COLO668 (cell line): ENCODE results near the gene AOC2.
A peak's percentile ranks its signal among the peaks of the same experiment; 100 is the strongest.
"Not testable (repeated sequence)": the region's sequence is repeated elsewhere in the genome, so short reads cannot be mapped to it uniquely, and the experiment has no call there.

ENCODE experiments used
- DNase-seq: peaks from one replicate; lab custom pipeline; 2025; ENCODE audit not compliant: unreplicated experiment; lab: John Stamatoyannopoulos, UW

Gene AOC2

DNA sequence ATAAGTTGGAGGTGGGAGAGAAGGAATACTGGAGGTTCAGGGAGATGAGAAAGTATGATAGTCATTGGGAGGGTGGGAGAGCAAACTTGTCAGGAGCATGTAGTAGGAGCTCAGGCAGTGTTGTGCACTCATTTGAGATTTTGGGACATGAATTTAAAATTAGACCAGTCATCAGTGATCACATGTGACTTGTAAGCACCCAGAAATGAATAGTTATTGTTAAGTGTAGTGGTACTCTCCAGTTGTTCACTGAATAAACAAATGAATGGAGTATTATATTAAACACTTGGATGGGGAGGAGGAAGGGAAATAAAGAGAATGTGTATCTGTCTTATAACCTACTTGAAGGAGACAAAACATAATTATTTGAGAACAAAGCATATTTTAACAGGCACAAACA is 13.4 kb upstream of the AOC2 start:
- DNase-seq = no peak

DNA sequence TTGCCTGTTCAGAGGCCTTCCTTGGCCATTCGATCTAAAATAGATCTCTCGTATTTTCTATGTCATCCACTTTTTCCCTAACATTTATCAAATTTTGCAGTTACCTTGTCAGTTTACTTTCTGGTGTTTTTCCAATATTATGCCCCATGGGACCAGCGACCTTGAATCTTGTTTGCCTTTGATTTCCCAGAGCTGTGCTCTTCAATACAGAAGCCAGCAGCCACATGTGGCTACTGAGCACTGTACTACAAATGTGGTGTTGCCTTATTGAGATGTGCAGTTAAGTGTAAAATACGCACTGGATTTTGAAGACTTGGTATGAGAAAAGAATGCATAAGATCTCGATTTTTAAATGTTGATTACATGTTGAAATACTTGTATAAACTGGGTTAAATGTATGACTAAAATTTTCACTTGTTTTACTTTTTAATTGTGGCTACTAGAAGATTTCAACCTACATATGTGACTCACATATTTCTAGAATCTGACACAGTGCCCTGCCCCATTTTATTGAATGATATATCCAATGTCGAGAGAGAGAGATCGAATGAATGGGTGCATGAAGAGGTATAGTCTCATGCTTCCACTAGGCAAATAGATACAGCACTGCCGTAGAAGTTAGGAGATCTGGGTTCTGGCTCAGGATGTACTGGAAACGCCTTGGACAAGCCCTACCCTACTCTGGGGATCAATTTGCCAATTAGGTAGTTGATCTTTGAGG is 12.0 kb upstream of the AOC2 start:
- DNase-seq = no peak

DNA sequence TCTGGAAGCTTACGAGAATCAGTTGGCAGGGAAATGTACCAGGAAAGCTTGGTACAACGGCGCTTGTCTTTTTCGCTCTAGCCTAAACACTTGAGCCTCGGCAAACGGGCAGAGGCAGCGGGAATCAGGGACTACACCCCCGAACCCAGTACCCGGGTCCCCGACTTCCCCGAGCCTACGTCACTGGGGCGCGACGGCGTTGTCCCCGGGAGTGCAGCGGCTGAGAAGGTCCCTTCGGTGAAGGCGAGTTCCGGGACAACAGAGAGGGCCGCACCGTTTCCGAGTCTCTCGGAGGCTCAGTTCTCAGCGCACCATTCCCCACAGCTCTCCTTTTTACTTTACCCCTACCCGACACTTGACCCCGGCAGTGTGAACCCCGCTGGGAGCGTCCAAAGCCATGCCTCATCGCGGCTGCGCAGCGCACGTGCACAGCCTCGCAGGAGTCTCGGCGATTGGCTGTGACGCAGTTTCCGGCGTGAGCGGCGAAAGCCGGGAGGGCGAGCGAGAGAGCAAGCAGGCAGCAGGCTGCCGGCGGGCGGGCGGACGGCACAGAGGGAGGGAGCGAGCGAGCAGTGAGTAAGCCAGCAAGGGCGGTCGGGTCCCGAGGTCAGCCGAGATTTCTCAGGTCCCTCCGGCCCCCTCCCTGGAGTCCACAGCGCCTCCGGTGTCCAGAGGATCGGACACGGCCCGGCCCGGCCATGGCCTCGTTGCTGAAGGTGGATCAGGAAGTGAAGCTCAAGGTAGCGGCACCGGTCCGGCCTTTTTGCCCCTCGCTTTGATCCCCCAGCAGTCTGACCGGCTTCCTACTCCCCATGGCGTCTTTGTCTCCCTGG is 11.2 kb upstream of the AOC2 start, which contains the start of gene PSME3:
Gene PSME3, plus strand, starts transcription at position 464 of the 833 bp plus-strand sequence. Its CDS starts 235 bp downstream, at position 699.
- peak; percentile 83 for DNase-seq

DNA sequence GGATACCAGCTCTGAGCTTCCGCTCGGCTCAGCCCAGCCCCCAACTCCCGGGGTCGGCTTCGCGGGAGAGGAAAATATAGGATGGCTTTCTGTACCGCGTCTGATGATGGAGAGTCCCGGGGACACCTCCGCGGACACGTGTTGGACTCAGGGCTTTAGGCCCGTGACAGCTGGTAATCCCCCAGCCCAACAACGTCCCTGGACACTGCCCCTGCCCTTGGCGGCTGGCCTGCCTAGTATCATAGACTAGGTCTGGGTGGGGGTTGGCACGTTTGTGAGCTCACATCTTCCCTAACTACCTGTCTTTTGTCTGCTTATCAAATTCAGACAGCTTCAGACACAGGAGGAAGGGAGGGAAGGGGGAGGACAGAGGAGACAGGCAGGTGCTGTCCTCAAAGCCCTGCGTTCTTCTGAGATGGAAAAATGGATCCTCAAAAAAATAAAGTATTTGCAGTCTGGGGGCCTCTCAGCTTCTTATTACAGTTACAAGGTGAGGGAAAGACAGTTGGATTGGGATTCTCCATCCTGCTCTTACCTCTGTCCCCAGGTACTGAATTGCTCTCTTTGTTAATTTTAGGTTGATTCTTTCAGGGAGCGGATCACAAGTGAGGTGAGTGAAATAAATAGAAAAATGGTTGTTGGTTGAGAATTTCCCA is 10.5 kb upstream of the AOC2 start:
- DNase-seq = no peak

DNA sequence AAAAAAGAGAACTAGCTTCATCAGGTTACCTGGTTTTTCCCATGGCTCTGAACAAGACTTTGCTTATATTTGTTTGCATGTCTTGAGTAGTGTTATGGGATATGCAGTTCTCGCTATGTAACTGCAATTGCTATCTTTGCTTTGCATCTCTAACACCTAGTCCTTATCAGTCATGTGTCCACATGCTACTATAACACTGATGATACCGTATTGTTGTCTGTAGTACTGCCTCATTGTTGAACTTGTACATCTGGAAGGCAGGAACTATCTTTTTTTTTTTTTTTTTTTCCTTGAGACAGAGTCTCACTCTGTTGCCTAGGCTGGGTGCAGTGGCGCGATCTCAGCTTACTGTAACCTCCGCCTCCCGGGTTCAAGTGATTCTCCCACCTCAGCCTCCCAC is 8.6 kb upstream of the AOC2 start:
- no peak for DNase-seq

DNA sequence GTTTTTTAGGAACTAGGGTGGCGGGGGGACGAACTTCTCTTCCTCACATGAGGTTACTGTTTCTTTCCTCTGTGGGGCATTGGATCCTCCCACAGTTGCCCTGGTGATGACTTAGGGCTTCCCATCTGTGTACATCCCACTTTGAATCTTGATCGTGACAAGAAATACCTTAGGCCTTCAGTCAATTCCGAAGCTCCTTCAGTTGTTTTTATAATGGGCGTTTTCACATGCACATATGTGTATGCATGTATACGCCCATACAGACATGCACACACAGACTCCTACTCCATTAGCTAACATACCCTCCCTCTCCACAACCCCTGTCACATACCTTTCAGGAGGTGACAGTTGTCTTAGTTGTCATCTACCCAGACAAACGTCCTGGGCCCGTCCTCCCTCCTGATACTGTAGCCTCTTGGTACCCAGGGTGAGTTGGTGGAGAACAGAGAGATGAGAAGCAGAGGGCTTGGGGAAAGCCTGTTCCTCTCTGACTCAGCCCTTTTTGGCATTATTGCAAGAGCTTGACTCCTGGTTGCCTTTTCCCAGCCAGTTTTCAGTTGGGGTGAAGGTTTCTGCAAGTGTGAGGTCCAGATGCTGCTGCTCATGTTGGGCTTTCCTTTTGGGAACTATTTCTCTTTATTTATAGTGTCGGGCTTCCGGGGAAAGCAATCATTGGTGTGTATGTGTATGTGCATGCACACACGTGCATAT is 2.2 kb upstream of the AOC2 start:
- DNase-seq = no peak

DNA sequence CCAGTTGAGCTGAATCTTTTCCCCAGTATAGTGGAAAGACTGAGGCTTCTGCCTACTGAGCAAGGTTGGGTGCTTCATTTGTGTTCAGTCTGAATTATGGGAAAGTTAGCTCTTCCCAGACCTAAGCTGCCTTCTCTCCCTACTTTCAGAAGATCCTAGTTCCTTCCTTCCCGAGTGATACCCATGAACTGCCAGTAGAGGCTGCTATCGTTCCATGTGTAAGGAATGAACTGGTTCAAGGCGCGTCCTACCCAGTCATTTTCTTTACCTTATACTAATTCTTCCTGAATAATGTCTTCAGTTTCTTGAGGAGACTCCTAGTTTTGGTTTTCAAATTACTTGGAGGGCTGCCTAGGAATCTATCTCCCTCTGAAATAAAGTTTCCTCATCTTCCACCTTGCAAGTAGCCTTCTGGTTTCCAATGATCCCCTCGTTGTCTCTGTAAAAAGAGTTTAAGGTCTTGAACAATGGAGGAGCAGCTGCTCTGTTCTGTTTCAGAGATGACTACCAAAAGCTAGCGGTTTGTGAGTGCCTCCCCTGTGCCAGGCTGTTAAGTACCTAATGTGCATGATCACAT is 934 bp upstream of the AOC2 start:
- DNase-seq = peak; percentile 1

DNA sequence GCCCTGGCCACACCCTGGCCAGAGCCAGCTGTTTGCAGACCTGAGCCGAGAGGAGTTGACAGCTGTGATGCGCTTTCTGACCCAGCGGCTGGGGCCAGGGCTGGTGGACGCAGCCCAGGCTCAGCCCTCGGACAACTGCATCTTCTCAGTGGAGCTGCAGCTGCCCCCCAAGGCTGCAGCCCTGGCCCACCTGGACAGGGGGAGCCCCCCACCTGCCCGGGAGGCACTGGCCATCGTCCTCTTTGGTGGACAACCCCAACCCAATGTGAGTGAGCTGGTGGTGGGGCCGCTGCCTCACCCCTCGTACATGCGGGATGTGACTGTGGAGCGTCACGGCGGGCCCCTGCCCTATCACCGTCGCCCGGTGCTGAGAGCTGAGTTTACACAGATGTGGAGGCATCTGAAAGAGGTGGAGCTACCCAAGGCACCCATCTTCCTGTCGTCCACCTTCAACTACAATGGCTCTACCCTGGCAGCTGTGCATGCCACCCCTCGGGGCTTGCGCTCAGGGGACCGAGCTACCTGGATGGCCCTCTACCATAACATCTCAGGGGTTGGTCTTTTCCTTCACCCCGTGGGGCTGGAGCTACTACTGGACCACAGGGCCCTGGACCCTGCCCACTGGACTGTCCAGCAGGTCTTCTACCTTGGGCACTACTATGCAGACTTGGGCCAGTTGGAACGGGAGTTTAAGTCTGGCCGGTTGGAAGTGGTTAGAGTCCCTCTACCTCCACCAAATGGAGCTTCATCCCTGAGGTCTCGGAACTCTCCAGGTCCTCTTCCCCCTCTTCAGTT is 578 bp downstream of the AOC2 start:
- DNase-seq = no peak

DNA sequence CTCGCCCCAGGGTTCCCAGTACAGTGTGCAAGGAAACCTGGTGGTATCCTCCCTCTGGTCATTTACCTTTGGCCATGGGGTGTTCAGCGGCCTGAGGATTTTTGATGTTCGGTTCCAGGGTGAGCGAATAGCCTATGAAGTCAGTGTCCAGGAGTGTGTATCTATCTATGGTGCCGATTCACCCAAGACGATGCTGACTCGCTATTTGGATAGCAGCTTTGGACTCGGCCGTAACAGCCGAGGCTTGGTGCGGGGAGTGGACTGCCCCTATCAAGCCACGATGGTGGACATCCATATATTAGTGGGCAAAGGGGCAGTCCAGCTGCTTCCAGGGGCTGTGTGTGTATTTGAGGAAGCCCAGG is 1.2 kb downstream of the AOC2 start:
- DNase-seq = no peak

DNA sequence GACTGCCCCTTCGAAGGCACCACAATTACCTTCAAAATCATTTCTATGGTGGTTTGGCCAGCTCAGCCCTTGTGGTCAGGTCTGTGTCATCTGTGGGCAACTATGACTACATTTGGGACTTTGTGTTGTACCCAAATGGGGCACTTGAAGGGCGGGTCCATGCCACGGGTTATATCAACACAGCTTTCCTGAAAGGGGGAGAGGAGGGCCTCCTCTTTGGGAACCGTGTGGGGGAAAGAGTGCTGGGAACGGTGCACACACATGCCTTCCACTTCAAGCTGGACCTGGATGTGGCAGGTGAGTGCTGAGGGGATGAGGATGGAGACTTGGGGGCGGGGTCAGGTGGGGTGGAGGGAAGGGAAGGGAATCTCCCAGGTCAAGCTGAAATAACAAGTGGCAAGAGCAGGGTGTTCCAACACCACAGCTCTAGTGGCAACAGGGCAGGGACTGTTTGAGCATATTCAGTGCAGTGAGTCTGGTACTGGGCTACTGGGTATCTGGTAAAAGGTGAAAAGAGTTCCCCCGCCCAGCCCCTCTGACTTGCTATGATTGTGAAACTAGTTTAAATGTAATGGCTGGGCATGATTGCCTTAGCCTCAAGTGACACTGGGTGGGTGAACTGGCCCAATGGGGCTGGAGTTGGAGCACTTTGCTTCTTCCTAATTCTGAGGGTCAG is 1.7 kb downstream of the AOC2 start:
- no peak for DNase-seq

DNA sequence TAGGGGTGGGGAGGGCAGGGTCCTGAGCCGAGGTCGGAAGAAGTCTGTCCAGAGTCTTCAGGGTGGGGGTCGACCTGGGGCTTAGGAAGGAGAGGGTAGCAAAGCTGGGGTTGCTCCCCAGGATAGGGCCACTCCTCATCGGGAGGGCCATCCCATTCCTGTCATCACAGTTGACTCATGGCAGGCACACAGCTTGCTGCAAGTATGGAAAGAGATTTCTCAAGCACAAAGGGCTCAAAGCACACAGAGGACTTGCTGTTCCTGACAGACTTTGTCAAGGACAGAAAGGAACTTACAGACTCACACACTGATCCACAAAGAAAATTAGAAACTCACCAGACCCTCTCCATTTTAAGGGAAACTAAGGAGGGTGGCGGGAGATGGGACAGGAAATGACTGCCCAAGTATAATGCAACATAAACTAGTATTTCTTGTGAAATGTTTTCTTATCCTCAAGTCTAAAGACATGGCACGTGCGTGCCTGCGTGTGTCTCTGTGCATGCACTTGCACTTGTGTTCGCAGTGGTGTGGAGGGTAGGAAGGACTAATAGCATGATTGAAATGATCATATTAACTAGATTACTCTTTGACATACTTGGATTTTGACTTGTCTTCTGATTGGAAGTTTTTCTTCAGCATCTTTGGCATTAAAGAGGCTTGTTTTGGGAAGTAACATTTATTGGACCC is 2.4 kb downstream of the AOC2 start:
- no peak for DNase-seq

DNA sequence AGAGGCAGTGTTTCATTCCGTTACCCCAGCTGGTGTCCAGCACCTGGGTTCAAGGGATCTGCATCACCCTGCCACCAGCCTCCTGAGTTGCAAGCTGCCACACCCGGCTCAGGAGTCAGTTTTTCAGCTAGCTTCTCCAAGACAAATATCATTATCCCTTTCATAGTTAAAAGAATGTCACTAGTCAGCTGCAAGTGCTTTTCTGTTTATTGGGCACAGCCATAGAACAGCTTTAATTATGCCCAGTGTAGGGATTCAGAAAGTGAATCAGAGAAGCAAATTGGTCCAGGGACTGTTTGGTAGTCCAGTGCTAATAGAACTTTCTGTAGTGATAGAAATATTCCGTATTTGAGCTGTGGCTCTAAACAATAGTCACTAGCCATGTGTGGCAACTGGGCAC is 3.7 kb downstream of the AOC2 start:
- no peak for DNase-seq

DNA sequence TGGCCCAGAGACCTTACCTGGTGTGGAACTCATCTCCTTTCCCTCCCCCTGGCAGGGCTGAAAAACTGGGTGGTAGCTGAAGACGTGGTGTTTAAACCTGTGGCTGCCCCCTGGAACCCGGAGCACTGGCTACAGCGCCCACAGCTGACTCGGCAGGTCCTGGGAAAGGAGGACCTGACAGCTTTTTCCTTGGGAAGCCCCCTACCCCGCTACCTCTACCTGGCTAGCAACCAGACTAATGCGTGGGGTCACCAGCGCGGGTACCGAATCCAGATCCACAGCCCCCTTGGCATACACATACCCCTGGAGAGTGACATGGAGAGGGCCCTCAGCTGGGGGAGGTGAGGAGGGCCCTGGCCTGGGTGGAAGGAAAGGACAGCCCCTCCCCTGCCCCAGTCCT is 4.7 kb downstream of the AOC2 start:
- no peak for DNase-seq

DNA sequence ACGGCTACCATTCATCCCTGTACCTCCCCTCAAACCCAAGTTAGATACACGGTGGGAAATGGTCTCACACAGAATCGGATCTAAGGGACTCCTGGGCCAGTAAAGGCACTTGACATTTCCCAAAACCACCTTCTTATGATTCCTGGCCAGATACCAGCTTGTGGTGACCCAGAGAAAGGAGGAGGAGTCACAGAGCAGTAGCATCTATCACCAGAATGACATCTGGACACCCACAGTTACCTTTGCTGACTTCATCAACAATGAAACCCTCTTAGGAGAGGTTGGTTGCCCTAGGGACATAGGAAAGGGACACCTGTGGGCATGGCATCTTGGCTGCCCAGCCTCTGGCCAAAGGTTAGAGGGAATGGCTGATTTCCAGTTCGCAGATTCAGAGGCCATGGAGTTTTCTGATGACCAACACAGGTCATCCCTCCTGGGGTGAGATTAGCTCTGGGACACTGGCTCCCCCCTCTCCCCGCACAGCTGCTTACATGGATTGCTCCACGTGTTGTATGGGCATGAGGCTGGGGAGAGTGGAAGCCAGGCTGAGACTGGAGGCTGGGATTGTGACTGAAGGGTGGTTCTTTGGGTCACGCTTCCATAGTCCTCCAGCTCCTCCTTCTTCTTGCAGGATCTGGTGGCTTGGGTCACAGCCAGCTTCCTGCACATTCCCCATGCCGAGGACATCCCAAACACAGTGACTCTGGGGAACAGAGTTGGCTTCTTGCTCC is 5.2 kb downstream of the AOC2 start:
- DNase-seq = no peak

DNA sequence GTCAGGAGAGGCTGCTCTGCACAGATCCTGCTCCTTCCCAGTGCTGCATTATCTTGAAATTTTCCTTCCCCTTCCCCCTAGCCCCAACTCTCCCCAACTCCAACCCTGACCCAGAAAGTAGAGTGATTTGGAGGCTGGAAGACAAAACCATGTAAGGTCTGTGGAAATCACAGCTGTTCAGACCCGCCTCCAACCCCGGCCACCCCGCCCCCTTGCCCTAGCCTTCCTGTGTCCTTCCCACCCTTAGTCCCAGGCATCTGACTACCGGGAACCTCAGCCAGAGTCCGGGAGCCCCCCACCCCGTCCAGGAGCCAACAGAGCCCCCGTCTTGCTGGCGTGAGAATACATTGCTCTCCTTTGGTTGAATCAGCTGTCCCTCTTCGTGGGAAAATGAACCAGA is 6.6 kb downstream of the AOC2 start, which contains the start of gene AOC3:
Gene AOC3, plus strand, starts transcription at position 246 of the 400 bp plus-strand sequence. Its CDS starts 145 bp downstream, at position 391.
- DNase-seq = no peak

DNA sequence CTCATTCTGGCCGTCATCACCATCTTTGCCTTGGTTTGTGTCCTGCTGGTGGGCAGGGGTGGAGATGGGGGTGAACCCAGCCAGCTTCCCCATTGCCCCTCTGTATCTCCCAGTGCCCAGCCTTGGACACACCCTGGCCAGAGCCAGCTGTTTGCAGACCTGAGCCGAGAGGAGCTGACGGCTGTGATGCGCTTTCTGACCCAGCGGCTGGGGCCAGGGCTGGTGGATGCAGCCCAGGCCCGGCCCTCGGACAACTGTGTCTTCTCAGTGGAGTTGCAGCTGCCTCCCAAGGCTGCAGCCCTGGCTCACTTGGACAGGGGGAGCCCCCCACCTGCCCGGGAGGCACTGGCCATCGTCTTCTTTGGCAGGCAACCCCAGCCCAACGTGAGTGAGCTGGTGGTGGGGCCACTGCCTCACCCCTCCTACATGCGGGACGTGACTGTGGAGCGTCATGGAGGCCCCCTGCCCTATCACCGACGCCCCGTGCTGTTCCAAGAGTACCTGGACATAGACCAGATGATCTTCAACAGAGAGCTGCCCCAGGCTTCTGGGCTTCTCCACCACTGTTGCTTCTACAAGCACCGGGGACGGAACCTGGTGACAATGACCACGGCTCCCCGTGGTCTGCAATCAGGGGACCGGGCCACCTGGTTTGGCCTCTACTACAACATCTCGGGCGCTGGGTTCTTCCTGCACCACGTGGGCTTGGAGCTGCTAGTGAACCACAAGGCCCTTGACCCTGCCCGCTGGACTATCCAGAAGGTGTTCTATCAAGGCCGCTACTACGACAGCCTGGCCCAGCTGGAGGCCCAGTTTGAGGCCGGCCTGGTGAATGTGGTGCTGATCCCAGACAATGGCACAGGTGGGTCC is 7.2 kb downstream of the AOC2 start:
- not testable (repeated sequence) for DNase-seq

DNA sequence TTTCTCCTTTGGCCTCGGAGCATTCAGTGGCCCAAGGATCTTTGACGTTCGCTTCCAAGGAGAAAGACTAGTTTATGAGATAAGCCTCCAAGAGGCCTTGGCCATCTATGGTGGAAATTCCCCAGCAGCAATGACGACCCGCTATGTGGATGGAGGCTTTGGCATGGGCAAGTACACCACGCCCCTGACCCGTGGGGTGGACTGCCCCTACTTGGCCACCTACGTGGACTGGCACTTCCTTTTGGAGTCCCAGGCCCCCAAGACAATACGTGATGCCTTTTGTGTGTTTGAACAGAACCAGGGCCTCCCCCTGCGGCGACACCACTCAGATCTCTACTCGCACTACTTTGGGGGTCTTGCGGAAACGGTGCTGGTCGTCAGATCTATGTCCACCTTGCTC is 8.0 kb downstream of the AOC2 start:
- DNase-seq = no peak
